22Rv1 (cell line): ENCODE data around the gene GNPTAB.

Experiments
- H3K27ac ChIP-seq: fragments of 450-650 bp; 2 replicates; pipeline ENCODE4 v1.5.1; 2017
- CTCF ChIP-seq: fragments of 450-650 bp; IDR thresholded peaks from 2 replicates; pipeline ENCODE4 v1.5.1; 2017; ENCODE audit warnings: mild to moderate bottlenecking
- ZFX ChIP-seq: fragments of 450-650 bp; IDR thresholded peaks from 2 replicates; pipeline ENCODE4 v1.6.1; 2017; ENCODE audit warnings: antibody characterized with exemption, borderline replicate concordance

Gene GNPTAB

DNA sequence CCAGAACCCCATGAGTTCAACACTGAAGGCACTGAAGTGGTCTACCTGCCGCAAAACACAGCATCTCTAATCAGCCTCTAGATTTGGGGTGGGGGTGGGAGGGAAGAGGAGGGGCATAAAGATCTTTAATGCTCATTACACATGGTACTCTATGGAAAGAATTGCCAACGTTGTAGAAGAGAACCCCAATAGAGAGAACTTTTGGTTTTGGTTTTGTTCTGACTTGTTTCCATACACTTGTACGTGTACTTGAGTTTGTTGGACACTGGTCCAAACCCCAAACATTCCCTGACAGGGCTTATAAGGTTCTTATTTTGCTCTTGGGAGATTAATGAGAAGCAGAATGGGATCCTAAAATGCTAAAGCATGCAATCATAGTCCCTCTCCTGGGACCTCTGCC is 31.0 kb downstream of the GNPTAB start:
- no peak overlapping the region for H3K27ac ChIP-seq
- TF ChIP-seq CTCF (no peak), ZFX (no peak)

DNA sequence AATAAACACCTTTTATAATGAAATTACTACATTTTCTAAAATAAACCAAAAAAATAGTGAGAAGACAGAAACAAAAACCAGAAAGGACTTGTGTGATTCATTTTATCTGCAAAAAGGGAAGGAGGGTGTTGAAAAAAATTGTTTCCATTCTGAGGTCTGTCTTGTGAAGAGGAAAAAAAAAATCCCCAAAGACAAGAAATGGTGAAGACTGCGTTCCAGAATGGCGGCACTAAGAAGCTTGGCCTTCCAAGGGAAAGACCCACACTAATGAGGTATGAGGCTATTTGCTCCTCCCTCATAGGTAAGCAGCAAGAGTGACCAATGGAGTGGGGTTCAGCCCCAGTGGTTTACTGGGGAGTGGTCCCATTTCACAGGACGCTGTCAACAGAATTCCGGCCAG is 35.0 kb downstream of the GNPTAB start:
- no peak overlapping the region for H3K27ac ChIP-seq
- no peak for TF ChIP-seq CTCF
- TF ChIP-seq ZFX = no peak

DNA sequence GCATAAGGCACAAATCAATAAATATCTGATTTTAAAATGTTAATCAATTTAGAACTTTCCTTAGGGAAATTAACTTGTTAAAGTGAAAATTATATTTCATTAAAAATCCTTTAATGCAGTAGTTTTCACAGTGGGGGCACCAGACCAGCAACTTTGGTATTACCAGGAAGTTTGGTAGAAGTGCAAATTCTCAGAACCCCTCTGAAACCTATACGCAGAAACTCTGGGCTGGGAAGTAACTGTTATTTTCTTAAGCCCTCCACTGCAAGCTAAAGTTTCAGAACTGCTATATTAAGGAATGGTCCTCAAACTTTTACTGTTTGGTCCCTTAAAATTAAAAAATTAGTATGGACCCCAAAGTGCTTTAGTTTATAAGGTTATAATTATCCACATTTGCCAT is 35.7 kb downstream of the GNPTAB start:
- no peak for TF ChIP-seq ZFX
- no peak for TF ChIP-seq CTCF
- H3K27ac ChIP-seq = no peak overlapping the region

DNA sequence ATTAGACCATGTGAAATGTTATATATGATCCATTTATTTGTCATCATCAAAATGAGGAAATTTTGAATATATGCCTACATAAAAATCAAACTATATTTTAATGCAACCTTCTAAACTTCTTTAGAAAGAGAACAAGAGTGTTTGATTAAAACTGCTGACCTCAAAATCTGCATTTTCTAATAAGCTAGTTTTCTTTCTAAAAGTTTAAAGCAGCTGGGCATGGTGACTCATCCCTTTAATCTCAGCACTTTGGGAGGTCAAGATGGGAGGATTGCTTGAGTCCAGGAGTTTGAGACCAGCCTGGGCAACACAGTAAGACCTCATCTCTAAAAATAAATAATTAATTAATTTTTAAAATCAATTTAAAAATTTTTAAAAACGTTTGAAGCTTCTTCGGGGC is 36.2 kb downstream of the GNPTAB start:
- TF ChIP-seq CTCF (no peak), ZFX (no peak)
- no peak overlapping the region for H3K27ac ChIP-seq

GRCh38 chr12:101793401-101793800 is 37.4 kb downstream of the GNPTAB start:
- no peak overlapping the region for H3K27ac ChIP-seq
- TF ChIP-seq ZFX (no peak), CTCF (no peak)

GRCh38 chr12:101792046-101792931 is 38.5 kb downstream of the GNPTAB start:
- peak; percentile 41; the same call in 1 of the 2 replicates for TF ChIP-seq CTCF
- no peak for TF ChIP-seq ZFX
- no peak overlapping the region for H3K27ac ChIP-seq

GRCh38 chr12:101789171-101789570 is 41.6 kb downstream of the GNPTAB start:
- no peak overlapping the region for H3K27ac ChIP-seq
- no peak for TF ChIP-seq CTCF
- TF ChIP-seq ZFX = no peak
